HEK293 (cell line): ENCODE measurements around the gene FBXO40.

Experiments used
- PRDM6 ChIP-seq: fragments of 450-650 bp; formaldehyde crosslinking; IDR thresholded peaks from 2 replicates; pipeline ENCODE4 v1.5.1; 2017; ENCODE audit warnings: missing biosample characterization, missing genetic modification characterization
- REST ChIP-seq: fragments of 450-650 bp; formaldehyde crosslinking; IDR thresholded peaks from 2 replicates; pipeline ENCODE4 v1.5.1; 2016; ENCODE audit warnings: missing biosample characterization, missing genetic modification characterization
- SP2 ChIP-seq: fragments of 450-650 bp; formaldehyde crosslinking; IDR thresholded peaks from 2 replicates; pipeline ENCODE4 v1.5.1; 2016; ENCODE audit warnings: missing biosample characterization, missing genetic modification characterization
- ZBTB49 ChIP-seq: fragments of 450-650 bp; formaldehyde crosslinking; IDR thresholded peaks from 2 replicates; pipeline ENCODE4 v1.5.1; 2016; ENCODE audit warnings: missing biosample characterization, missing genetic modification characterization, low read depth
- ZNF311 ChIP-seq: fragments of 450-650 bp; formaldehyde crosslinking; IDR thresholded peaks from 2 replicates; pipeline ENCODE4 v1.5.1; 2017; ENCODE audit warnings: missing biosample characterization, missing genetic modification characterization, borderline replicate concordance
- ZNF426 ChIP-seq: fragments of 450-650 bp; formaldehyde crosslinking; IDR thresholded peaks from 2 replicates; pipeline ENCODE4 v1.5.1; 2017; ENCODE audit warnings: missing biosample characterization, missing genetic modification characterization, mild to moderate bottlenecking, inconsistent platforms, moderate library complexity
- ZNF660 ChIP-seq: fragments of 450-650 bp; IDR thresholded peaks from 2 replicates; pipeline ENCODE4 v1.5.1; 2018; ENCODE audit warnings: missing biosample characterization, mild to moderate bottlenecking, missing genetic modification characterization
- TF ChIP-seq, protein P1 (sequence below): fragments of 450-650 bp; formaldehyde crosslinking; IDR thresholded peaks from 2 replicates; pipeline ENCODE4 v1.5.1; 2016; ENCODE audit warnings: missing biosample characterization, missing genetic modification characterization
- TF ChIP-seq, protein P2 (sequence below): fragments of 450-650 bp; formaldehyde crosslinking; IDR thresholded peaks from 2 replicates; pipeline ENCODE4 v1.5.1; 2016; ENCODE audit warnings: missing biosample characterization, missing genetic modification characterization
- TF ChIP-seq, protein P3 (sequence below): fragments of 450-650 bp; formaldehyde crosslinking; IDR thresholded peaks from 2 replicates; pipeline ENCODE4 v1.5.1; 2016; ENCODE audit warnings: missing biosample characterization, missing genetic modification characterization
- TF ChIP-seq, protein P4 (sequence below): fragments of 450-650 bp; formaldehyde crosslinking; IDR thresholded peaks from 2 replicates; pipeline ENCODE4 v1.5.1; 2016; ENCODE audit warnings: missing biosample characterization, missing genetic modification characterization, low read depth

DNA sequence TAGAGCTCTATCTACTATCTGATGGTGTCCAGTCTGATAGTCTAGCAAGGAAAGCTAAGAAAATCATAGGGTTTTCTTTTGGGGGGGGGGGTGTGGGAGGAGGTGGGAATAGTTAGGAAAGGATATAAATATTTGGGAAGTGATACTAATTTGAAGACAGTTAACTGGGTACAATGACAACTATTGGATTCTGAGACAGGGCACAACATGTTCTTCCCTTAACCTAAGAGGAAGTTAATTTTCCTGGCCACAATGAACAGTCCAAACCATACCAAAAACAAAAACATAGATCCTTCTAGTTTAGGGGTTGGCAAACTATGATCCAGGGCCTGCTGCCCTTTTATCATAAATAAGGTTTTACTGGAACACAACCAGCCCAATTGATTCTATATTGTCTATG, 77.5 kb downstream of the FBXO40 start:
- no peak for TF ChIP-seq ZNF426 (tag by site-specific recombination)
- TF ChIP-seq SP2 (tag by site-specific recombination): no peak
- TF ChIP-seq, protein P1, sequence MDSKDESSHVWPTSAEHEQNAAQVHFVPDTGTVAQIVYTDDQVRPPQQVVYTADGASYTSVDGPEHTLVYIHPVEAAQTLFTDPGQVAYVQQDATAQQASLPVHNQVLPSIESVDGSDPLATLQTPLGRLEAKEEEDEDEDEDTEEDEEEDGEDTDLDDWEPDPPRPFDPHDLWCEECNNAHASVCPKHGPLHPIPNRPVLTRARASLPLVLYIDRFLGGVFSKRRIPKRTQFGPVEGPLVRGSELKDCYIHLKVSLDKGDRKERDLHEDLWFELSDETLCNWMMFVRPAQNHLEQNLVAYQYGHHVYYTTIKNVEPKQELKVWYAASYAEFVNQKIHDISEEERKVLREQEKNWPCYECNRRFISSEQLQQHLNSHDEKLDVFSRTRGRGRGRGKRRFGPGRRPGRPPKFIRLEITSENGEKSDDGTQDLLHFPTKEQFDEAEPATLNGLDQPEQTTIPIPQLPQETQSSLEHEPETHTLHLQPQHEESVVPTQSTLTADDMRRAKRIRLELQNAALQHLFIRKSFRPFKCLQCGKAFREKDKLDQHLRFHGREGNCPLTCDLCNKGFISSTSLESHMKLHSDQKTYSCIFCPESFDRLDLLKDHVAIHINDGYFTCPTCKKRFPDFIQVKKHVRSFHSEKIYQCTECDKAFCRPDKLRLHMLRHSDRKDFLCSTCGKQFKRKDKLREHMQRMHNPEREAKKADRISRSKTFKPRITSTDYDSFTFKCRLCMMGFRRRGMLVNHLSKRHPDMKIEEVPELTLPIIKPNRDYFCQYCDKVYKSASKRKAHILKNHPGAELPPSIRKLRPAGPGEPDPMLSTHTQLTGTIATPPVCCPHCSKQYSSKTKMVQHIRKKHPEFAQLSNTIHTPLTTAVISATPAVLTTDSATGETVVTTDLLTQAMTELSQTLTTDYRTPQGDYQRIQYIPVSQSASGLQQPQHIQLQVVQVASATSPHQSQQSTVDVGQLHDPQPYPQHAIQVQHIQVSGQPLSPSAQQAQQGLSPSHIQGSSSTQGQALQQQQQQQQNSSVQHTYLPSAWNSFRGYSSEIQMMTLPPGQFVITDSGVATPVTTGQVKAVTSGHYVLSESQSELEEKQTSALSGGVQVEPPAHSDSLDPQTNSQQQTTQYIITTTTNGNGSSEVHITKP (tag by site-specific recombination): no peak
- TF ChIP-seq, protein P2, sequence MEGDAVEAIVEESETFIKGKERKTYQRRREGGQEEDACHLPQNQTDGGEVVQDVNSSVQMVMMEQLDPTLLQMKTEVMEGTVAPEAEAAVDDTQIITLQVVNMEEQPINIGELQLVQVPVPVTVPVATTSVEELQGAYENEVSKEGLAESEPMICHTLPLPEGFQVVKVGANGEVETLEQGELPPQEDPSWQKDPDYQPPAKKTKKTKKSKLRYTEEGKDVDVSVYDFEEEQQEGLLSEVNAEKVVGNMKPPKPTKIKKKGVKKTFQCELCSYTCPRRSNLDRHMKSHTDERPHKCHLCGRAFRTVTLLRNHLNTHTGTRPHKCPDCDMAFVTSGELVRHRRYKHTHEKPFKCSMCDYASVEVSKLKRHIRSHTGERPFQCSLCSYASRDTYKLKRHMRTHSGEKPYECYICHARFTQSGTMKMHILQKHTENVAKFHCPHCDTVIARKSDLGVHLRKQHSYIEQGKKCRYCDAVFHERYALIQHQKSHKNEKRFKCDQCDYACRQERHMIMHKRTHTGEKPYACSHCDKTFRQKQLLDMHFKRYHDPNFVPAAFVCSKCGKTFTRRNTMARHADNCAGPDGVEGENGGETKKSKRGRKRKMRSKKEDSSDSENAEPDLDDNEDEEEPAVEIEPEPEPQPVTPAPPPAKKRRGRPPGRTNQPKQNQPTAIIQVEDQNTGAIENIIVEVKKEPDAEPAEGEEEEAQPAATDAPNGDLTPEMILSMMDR (tag by site-specific recombination): no peak
- no peak for TF ChIP-seq ZNF311 (tag by site-specific recombination)
- TF ChIP-seq, protein P3, sequence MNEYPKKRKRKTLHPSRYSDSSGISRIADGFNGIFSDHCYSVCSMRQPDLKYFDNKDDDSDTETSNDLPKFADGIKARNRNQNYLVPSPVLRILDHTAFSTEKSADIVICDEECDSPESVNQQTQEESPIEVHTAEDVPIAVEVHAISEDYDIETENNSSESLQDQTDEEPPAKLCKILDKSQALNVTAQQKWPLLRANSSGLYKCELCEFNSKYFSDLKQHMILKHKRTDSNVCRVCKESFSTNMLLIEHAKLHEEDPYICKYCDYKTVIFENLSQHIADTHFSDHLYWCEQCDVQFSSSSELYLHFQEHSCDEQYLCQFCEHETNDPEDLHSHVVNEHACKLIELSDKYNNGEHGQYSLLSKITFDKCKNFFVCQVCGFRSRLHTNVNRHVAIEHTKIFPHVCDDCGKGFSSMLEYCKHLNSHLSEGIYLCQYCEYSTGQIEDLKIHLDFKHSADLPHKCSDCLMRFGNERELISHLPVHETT: no peak
- TF ChIP-seq, protein P4, sequence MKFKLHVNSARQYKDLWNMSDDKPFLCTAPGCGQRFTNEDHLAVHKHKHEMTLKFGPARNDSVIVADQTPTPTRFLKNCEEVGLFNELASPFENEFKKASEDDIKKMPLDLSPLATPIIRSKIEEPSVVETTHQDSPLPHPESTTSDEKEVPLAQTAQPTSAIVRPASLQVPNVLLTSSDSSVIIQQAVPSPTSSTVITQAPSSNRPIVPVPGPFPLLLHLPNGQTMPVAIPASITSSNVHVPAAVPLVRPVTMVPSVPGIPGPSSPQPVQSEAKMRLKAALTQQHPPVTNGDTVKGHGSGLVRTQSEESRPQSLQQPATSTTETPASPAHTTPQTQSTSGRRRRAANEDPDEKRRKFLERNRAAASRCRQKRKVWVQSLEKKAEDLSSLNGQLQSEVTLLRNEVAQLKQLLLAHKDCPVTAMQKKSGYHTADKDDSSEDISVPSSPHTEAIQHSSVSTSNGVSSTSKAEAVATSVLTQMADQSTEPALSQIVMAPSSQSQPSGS (tag by site-specific recombination): no peak
- TF ChIP-seq REST (tag by site-specific recombination): no peak
- no peak for TF ChIP-seq PRDM6 (tag by site-specific recombination)
- no peak for TF ChIP-seq ZNF660 (tag by site-specific recombination)
- TF ChIP-seq ZBTB49 (tag by site-specific recombination): no peak
